BLaER1 treated with 17β-estradiol and CSF1 and Interleukin-3, amounts not matched to agents 10 nM and 100 nM (cell line): ENCODE results near the gene CFAP45.

Experiments
- H3K27ac ChIP-seq, 11 experiments: shearing (Covaris generic); formaldehyde crosslinking; 2 replicates each; pipeline ENCODE4 v1.8.1; 2022
- H3K27me3 ChIP-seq, 11 experiments: shearing (Covaris generic); formaldehyde crosslinking; 2 replicates each; pipeline ENCODE4 v1.8.1; 2022
- H3K36me3 ChIP-seq, 11 experiments: shearing (Covaris generic); formaldehyde crosslinking; 2 replicates each; pipeline ENCODE4 v1.8.1; 2022
- H3K4me1 ChIP-seq, 10 experiments: shearing (Covaris generic); formaldehyde crosslinking; 2 replicates each; pipeline ENCODE4 v1.8.1; 2022
- H3K4me2 ChIP-seq, 11 experiments: shearing (Covaris generic); formaldehyde crosslinking; 2 replicates each; pipeline ENCODE4 v1.8.1; 2022
- H3K4me3 ChIP-seq, 10 experiments: shearing (Covaris generic); formaldehyde crosslinking; 2 replicates each; pipeline ENCODE4 v1.8.1; 2022
- H3K9ac ChIP-seq, 11 experiments: shearing (Covaris generic); formaldehyde crosslinking; 2 replicates each; pipeline ENCODE4 v1.8.1; 2022
- H3K9me3 ChIP-seq, 11 experiments: shearing (Covaris generic); formaldehyde crosslinking; replicated peaks in 1 of 11; 2 replicates each; pipeline ENCODE4 v1.8.1; 2022
- H4K20me1 ChIP-seq, 11 experiments: shearing (Covaris generic); formaldehyde crosslinking; 2 replicates each; pipeline ENCODE4 v1.8.1; 2022
- Cebpa-rat ChIP-seq, 11 experiments: shearing (Covaris generic); IDR thresholded peaks; 2 replicates each; pipeline ENCODE4 v1.8.1; 2022

Gene CFAP45

DNA sequence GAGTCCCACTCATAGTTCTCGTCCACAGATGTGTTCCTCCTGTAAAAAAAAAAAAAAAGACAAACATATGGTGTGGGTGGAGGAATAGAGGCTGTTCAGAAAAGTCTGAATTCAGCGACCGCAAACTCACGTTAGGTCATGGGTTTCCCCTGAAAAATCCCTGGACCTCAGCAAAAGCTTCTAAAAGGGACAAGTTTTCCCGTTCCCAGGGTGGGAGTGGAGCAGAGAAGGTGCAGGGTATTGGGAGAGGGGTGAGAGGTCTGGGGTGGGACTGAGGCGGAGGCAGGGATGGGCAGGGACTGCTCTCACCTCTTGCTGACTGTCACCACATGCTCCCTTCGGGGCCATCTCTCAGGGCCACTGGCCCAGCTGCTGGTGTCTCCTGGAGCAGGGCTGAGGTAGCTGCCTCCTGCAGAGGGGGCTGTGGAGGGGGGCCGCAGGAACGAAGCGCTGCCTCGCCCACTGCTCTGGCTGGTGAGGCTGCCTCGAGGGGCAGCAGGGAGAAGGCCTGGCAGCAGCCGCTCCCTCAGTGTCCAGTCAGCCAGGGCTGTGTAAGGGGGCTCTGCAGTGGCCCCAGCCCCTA lies 28.0 kb upstream of the CFAP45 start:
- no peaks in the 10 kb centered on the region for H3K27me3 ChIP-seq
- H3K27ac ChIP-seq, result no peak overlapping the region
- no peaks in the 10 kb centered on the region for H3K9me3 ChIP-seq
- peaks cover 13 to 30% (median 25%) of the 10 kb centered on the region in 10 experiments for H3K4me1 ChIP-seq
- H3K4me3 ChIP-seq, result no peak overlapping the region
- TF ChIP-seq Cebpa-rat (IDR thresholded peaks at IDR 0.05), result no peak
- H3K4me2 ChIP-seq, result no peak overlapping the region
- H3K9ac ChIP-seq, result peak overlapping the region in 1 of 11 experiments; percentile 3; a peak in 1 of 22 replicates
- H3K36me3 ChIP-seq, result peaks cover 0 to 36% (median 1%) of the 10 kb centered on the region in 11 experiments; a peak in 7 of 22 replicates
- peaks cover 2 to 22% (median 16%) of the 10 kb centered on the region in 11 experiments; a peak in 19 of 22 replicates for H4K20me1 ChIP-seq

DNA sequence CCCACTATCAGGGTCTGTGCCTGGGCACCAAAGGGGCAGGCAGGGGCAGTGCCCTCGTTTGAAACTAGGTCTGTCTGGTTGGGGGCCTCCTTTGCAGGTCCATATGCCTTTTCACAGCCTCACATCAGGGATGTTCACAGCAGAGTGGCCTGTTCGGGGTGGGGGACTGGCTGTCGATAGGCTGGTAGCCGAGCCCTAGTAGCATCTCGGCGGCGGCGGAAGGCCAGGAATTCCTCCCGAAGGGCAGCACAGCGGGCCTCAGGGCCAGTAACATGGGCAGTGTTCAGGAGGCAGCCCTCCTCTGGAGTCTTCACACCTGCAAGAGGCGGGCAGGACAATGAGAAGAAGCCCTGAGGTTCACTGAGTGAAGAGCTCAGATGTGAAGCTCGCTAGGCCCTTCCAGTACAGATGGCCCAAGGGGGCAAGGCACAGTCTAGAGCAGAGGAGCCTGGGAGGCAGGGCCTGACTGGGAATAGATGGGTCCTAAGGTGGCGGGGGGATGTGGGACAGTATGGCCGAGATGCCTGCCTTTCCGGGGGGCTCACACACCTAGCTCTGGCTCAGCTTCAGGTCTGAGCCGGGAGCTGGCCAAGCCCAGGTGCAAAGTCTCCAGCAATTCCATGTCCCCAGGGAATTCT lies 27.4 kb upstream of the CFAP45 start:
- no peak for TF ChIP-seq Cebpa-rat (IDR thresholded peaks at IDR 0.05)
- H3K4me2 ChIP-seq, result no peak overlapping the region
- H3K27me3 ChIP-seq, result no peaks in the 10 kb centered on the region
- H3K9me3 ChIP-seq, result no peaks in the 10 kb centered on the region
- H3K27ac ChIP-seq, result no peak overlapping the region
- no peak overlapping the region; a peak in 1 of 22 replicates for H3K9ac ChIP-seq
- peaks cover 20 to 31% (median 25%) of the 10 kb centered on the region in 10 experiments for H3K4me1 ChIP-seq
- H4K20me1 ChIP-seq, result peaks cover 8 to 28% (median 22%) of the 10 kb centered on the region in 11 experiments; a peak in 20 of 22 replicates
- H3K36me3 ChIP-seq, result peaks cover 0 to 36% (median 7%) of the 10 kb centered on the region in 11 experiments; a peak in 10 of 22 replicates
- no peak overlapping the region for H3K4me3 ChIP-seq

DNA sequence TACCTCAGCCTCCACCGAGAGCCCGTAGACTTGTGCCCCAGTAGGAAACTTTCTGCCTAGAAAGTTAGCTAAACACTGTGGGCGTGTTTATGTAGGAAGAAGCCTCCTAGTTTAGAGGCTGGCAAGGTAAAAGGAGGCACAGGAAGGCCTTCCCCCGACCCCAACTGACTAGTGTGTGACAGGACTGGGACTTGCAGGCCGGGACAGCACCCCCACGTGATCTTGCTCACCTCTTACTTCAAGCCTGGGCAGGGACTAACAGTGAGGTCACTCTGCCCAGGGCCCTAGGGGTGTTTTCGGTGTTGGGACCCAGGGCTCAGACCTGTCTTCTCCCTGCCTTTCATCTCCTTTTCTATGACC lies 25.7 kb upstream of the CFAP45 start:
- no peak for TF ChIP-seq Cebpa-rat (IDR thresholded peaks at IDR 0.05)
- peak overlapping the region; percentile 83 to 99 (median 97) for H3K4me2 ChIP-seq
- no peaks in the 10 kb centered on the region for H3K27me3 ChIP-seq
- H3K4me1 ChIP-seq, result peaks cover 36 to 45% (median 41%) of the 10 kb centered on the region in 10 experiments
- peak overlapping the region; percentile 83 to 100 (median 94) for H3K4me3 ChIP-seq
- H4K20me1 ChIP-seq, result peaks cover 25 to 45% (median 38%) of the 10 kb centered on the region in 11 experiments; a peak in 21 of 22 replicates
- H3K36me3 ChIP-seq, result peaks cover 5 to 42% (median 22%) of the 10 kb centered on the region in 11 experiments
- H3K27ac ChIP-seq, result peak overlapping the region; percentile 90 to 99 (median 97); a peak in 21 of 22 replicates
- peak overlapping the region; percentile 89 to 99 (median 97) for H3K9ac ChIP-seq
- no peaks in the 10 kb centered on the region for H3K9me3 ChIP-seq

DNA sequence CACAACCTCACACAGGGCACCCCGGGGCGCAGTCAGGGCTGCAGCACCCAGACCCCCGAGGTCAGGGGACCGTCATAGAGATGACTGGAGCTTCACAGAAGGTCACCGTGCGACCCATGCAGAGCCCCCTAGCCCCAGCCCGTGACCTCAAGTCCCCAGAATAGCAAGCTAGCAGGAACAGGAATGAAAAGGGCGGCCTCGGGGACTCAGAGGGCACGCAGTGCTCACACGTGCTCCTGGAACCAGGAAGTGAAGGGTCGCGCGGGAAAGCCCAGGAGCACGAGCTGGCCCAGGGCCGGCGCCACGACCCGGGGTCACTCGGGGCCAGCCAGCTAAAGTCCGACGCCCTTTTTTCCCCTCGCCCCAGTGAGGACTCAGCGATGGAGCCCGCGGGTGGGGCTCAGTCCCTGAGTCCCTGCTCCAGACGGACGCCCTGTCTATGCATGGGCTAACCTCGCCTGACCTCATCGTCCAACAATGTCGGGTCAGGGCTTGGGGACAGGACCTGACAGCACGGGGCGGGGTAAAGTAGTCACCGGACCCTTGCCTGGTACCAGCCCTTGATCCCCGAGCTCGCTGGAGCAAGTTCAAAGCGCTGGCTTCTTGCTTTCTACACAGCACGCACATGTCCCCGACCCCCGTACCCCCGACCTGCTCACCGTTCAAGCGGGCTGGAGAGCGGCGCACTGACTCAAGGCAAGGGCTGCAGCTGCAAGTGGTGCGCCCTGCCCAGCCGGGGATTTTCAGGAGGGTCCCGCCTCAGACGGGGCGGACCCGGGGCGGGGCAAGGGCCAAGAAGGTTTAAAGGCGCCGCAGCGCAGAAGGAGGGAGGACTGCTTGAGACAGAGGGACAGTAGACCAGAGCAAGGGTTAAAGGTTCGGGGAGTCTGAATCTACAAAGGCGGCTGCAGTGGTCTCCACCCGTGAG lies 25.1 kb upstream of the CFAP45 start, which contains the start of gene TAGLN2:
Gene TAGLN2, minus strand, starts transcription at position 717 of the 928 bp plus-strand sequence. CDS start 4,998 bp downstream, outside the sequence.
- TF ChIP-seq Cebpa-rat (IDR thresholded peaks at IDR 0.05), result no peak
- H3K4me1 ChIP-seq, result peaks cover 42 to 52% (median 48%) of the 10 kb centered on the region in 10 experiments
- no peaks in the 10 kb centered on the region for H3K9me3 ChIP-seq
- peaks cover 31 to 51% (median 45%) of the 10 kb centered on the region in 11 experiments for H4K20me1 ChIP-seq
- peak within 1 kb of the TSS; percentile 90 to 99 (median 97) for H3K27ac ChIP-seq
- H3K4me2 ChIP-seq, result peak within 1 kb of the TSS; percentile 83 to 99 (median 97)
- peak within 1 kb of the TSS; percentile 89 to 99 (median 97) for H3K9ac ChIP-seq
- H3K4me3 ChIP-seq, result peak within 1 kb of the TSS; percentile 83 to 100 (median 94)
- H3K27me3 ChIP-seq, result no peaks in the 10 kb centered on the region
- peaks cover 11 to 48% (median 29%) of the 10 kb centered on the region in 11 experiments for H3K36me3 ChIP-seq

DNA sequence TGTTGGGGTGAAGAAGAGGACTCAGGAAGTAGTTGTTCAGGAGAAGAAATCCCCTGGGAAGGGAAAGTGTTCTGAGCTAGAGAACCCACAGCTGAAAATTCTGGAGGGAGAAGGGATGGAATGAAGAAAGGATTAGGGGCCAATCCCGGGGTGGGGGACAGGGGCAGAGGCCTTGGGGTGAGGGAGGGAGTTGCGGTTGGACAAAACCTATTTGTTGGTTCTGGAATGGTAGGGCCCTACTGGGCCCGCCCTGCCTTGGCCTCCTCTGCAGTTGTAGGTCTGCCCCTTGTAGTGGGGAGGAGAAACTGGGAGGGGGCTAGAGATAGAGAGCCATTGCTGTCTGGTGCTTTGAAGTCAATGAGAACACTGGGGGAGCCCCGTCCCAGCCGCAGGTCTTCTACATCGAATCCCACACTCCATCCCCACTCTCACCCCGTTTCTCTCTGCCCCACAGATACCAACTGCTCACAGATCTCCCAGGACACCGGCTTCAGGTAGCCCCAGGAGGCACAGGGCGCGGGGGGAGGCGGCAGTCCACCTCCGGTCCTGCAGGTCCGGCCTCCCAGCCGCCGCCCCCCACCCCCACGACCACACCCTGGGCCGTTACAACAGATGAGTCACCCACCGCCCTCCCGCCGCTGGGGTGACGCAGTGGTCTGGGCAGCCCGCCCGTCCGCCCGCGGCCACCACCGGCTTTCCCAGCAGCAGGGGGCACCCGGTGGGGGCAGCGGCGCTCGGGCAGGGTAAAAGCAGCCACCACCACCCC lies 24.2 kb upstream of the CFAP45 start:
- peak overlapping the region; percentile 89 to 99 (median 97) for H3K9ac ChIP-seq
- H3K9me3 ChIP-seq, result no peaks in the 10 kb centered on the region
- peak overlapping the region; percentile 83 to 99 (median 97) for H3K4me2 ChIP-seq
- no peaks in the 10 kb centered on the region for H3K27me3 ChIP-seq
- no peak for TF ChIP-seq Cebpa-rat (IDR thresholded peaks at IDR 0.05)
- peaks cover 39 to 59% (median 53%) of the 10 kb centered on the region in 11 experiments for H4K20me1 ChIP-seq
- peaks cover 51 to 60% (median 56%) of the 10 kb centered on the region in 10 experiments for H3K4me1 ChIP-seq
- peak overlapping the region; percentile 90 to 99 (median 97) for H3K27ac ChIP-seq
- H3K4me3 ChIP-seq, result peak overlapping the region; percentile 83 to 100 (median 94)
- H3K36me3 ChIP-seq, result peaks cover 20 to 48% (median 37%) of the 10 kb centered on the region in 11 experiments

DNA sequence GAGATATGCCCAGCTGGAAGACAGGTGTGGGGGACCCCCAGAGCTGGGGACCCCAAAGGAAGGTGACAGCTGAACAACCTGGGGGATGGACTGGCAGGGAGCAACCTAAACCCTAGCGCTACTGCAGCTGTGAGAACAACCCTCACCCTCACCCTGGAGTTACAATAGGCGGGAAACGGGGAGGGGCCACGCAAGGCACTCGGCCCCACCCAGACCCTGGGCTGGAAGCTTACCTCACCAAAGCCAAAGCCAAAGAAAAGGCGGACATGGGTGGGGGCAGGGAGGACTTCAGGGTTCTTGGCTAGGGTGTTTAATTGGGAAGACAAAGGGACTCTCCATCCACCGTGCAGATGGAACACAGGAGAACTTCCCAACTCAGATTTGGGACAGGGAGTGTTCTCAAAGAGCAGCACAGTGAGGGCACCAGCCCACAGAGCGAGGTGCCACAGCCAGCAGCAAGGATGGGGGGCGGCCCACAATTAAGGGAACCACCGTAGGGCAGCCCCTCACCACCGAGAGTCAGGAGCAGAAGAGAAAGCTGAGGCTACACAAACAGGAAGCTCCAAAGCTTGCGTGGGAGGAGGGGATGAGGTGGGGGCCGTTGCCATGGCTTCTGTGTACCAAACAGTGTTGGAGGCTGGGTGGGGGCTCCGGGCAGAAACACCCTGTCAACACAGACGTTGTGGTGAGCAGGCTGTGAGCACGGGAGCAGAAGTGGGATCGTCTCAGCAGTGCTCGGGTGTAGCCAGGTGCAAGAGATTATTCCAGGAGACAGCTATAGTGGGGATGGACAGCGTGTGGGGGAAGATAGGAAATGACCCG lies 23.4 kb upstream of the CFAP45 start:
- peaks cover 23 to 48% (median 40%) of the 10 kb centered on the region in 11 experiments for H3K36me3 ChIP-seq
- peak overlapping the region; percentile 83 to 100 (median 94) for H3K4me3 ChIP-seq
- H3K9me3 ChIP-seq, result no peaks in the 10 kb centered on the region
- H3K27me3 ChIP-seq, result no peaks in the 10 kb centered on the region
- peaks cover 59 to 68% (median 64%) of the 10 kb centered on the region in 10 experiments for H3K4me1 ChIP-seq
- no peak for TF ChIP-seq Cebpa-rat (IDR thresholded peaks at IDR 0.05)
- peaks cover 47 to 67% (median 61%) of the 10 kb centered on the region in 11 experiments for H4K20me1 ChIP-seq
- H3K4me2 ChIP-seq, result peak overlapping the region; percentile 83 to 99 (median 97)
- H3K9ac ChIP-seq, result peak overlapping the region; percentile 89 to 99 (median 97)
- peak overlapping the region; percentile 90 to 99 (median 97) for H3K27ac ChIP-seq

DNA sequence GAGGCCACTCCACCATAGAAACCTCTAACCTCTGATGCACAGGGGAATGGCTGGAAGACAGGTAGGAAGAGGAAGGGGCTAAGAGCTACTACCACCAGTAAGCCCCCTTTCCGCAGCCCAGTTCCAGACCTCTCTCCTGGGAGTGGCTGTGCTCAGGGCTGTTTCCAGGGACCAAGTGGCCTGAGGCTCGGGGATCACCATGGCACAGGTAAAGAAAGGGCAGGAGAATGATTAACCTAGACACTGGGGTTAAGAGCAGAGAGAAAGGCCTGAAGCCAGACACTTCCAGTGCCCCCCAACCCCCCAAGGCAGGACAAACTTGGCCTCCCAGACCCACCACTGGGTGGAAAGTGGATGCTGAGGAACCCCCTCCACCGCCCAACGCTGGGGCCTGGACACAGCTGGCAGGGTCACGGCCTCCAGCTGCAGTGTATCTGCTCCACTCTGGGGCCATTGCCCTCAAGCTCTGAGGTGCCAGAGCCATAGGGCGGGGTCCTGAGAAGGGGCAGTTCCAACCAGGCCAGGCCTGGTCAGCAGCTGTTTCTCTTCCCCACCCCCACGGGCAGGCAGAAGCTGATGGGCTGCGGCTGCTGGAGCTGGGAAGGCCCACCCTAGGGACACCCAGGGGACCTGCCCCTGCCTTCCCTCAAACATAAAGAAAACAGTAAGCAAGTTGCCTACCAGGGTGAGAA lies 22.7 kb upstream of the CFAP45 start:
- peak overlapping the region; percentile 83 to 99 (median 97) for H3K4me2 ChIP-seq
- H4K20me1 ChIP-seq, result peaks cover 50 to 75% (median 68%) of the 10 kb centered on the region in 11 experiments
- H3K4me1 ChIP-seq, result peaks cover 63 to 76% (median 72%) of the 10 kb centered on the region in 10 experiments
- peak overlapping the region; percentile 90 to 99 (median 97) for H3K27ac ChIP-seq
- H3K4me3 ChIP-seq, result peak overlapping the region; percentile 83 to 100 (median 94)
- H3K9me3 ChIP-seq, result no peaks in the 10 kb centered on the region
- H3K36me3 ChIP-seq, result peaks cover 29 to 54% (median 43%) of the 10 kb centered on the region in 11 experiments
- no peak for TF ChIP-seq Cebpa-rat (IDR thresholded peaks at IDR 0.05)
- no peaks in the 10 kb centered on the region for H3K27me3 ChIP-seq
- peak overlapping the region; percentile 89 to 99 (median 97) for H3K9ac ChIP-seq
